Activated CD4-positive, alpha-beta T cell treated with anti-CD3 and anti-CD28 coated beads for 4 hours (primary cell): ENCODE data around the gene BLOC1S6.
"Not testable (repeated sequence)": the region's sequence is repeated elsewhere in the genome, so short reads cannot be mapped to it uniquely, and the experiment has no call there.

ENCODE experiments used
- DNase-seq, 2 donors: peaks; one replicate each; pipeline ENCODE4 v3.0.0-alpha.2; 2020

BLOC1S6 gene

DNA sequence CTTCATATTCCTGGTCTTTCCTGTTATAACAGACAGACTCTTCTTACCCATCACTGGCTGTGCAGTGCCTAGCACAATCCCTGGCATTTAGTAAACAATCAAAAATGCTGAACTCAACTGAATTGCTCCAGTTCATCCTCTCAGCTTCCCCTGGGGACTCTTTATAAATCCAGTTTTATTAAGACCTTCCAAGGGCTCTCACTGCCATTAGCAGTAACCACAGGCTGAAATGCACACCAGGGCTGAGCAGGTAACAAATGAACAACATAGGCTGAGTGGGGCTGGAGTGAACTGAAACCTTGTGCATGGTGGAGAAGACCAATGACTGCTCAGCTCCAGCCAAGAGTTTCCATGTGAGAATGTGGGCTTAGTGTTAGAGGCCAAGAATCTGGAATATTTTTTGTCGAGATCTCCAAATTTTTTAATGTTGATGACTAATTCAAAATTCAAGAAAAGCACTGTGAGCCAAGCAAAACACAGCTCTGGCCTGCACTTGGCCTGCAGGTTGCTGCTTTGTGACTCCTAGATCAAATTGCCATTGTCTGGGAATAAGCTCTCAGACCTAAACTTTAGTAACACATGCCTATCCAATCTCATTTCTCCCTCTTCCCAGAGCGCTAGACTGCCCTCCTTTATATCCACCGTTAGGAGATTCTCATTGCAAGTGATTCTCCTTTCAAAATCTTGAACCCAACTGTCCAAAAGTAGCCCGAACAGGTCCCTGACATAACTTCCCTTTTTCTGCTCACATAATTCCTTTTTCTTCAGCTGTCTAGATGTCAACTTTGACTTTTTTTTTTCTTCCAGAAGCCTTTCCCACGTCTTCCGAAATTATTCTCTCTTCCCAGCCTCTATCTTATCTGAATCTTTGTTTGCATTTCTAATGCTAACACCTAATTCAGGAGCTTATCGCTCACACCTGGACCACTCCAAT, 55.1 kb downstream of the BLOC1S6 start:
- DNase-seq = no peak

DNA sequence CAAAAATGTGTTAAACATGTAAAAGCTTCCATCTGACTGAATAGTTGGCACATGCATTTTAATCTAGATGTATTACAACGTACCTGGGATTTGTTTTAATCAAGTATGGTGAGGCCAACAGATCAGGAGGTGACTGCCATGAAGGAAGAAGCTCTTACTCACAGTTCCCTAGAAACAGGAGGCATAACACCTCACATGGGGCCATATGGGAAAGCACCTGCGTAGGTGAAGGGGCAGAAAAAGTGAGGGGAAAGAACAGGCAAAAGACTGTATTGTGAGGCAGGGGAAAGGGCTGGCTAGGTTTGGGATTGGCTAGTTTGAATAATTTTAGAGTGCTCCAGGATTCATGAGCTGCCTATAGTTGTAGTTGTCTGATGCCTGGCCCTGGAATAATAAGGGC, 57.3 kb downstream of the BLOC1S6 start:
- no peak for DNase-seq

DNA sequence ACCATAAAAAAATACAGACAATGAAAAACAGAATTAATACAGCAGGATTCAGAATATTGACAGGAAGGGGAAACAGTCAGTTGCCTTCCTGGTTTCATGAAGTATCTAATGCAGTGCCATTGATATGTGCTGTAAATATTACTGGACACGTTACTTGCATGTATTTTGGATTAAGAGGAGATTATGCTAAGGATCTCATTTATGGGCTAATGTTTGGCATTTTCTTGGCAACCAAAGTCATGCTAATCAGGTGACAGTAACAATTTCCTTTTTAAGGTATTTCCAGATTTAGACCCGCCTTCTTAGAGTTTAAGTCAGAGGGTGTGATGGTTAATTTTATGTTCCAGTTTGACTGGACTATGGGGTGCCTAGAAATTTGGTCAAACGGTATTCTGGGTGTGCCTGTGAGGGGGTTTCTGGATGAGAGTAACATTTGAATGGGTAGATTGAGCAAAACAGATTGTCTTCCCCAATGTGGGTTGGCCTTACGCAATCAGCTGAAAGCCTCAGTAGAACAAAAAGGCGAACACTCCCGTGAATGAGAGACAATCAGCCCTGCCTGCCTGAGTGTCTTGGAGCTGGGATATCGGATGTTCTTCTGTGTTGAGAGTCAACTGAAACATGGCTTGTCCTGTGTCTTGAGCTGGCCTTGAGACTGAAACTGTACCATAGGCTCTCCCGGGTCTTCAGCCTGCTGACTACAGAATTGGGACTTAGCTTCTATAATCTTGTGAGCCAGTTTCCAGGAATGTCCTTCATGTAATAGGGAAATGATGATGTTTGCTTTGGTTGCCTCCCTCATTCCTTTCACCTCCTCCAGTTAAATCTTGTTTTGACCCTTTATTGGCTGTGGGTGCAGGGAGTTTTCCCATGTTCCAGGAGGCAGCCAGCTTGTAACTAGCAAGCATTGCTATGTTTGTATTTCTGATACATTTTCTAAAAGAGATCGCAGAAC, 58.1 kb downstream of the BLOC1S6 start:
- no peak for DNase-seq

DNA sequence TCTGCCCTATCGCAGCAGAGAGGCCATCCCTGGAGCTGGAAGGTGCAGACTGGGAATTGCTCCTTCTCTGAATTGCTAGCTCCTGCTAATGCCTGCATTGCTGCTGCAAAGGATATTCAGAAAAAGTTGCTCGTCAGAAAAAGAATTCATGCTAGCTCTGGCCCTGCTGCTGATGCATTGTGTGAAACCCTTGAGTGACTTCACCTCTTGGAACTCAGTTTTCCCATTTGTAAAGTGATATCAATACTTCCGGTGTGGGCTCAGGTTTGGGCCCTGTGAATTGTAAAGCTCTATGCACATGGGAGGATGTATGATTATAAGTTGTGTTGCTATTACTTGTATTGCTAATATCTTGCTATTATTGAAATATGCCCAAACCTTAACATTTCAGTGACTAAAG, 59.0 kb downstream of the BLOC1S6 start:
- no peak for DNase-seq

DNA sequence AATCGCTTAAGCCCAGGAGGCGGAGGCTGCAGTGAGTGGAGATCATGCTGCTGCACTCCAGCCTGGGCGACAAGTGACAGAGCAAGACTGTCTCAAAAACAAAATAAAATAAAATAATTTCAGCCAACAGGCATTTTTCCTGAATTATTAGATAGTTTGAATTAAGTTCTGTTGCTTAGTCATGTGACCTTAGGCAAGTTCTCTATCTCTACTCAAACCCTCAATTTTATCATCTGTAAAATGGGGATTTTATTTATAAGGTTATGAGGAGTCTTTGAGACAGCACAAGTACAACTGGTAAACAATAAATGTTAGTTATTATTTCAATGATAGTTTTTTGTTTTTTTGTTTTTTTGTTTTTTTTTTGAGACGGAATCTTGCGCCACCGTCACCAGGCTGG, 60.6 kb downstream of the BLOC1S6 start:
- no peak for DNase-seq

DNA sequence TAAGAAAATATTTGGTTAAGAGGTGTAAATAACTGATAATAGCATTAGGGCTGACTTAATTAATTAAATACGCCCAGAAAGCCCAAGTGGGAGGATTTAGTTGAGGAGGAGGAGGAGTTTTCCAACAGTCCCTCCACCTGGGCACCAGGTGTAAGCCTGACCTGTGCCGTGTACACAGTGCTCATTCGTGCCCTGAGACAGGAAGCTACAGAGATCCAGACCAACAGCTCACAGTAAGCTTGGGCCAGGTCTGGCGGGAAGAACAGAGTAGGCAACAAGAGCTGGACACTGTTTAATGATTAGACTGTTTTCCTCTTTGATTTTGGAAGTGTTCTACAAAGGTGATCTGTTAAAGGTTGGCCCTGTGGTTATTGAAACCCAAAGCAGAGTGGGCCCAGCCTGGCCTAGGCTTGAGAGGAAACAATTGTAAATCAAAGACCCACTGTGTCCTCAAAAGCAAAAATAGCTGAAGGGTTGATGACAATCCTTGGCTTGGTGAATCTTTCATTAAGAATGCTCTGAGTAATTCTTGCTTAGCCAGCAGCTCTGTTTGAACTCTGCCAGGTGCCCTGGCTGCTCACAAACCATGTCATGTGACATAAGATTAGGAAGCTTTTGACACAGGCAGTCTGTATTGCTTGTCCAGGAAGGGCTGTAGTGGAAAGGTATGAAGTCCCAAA, 61.5 kb downstream of the BLOC1S6 start:
- DNase-seq = no peak

DNA sequence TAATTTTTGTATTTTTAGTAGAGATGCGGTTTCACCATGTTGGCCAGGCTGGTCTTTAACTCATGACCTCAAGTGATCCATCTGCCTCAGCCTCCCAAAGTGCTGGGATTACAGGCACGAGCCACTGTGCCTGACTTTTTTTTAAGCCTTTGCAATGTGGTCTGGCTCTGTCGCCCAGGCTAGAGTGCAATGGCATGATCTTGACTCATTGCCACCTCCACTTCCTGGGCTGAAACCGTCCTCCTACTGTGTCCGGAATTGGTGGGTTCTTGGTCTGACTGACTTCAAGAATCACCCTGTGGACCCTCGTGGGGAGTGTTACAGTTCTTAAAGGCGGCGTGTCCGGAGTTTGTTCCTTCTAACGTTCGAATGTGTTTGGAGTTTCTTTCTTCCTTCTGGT, 62.8 kb downstream of the BLOC1S6 start:
- not testable (repeated sequence) for DNase-seq

DNA sequence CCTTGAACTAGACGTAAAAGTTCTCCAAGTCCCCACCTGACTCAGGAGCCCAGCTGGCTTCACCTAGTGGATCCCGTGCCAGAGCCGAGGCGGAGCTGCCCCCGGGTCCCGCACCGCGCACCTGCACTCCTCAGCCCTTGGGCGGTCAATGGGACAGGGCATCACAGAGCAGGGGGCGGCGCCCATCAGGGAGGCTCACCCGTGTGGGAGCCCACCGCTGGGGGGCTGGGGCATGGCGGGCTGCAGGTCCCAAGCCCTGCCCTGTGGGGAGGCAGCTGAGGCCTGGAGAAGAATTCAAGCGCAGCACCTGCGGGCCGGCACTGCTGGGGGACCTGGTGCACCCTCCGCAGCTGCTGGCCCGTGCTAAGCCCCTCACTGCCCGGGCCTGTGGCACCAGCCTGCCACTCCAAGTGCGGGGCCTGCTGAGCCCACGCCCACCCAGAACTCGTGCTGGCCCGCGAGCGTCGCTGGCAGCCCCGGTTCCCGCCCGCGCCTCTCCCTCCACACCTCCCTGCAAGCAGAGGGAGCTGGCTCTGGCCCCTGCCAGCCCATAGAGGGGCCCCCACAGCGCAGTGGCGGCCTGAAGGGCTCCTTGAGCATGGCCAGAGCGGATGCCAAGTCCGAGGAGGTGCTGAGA, 63.8 kb downstream of the BLOC1S6 start:
- DNase-seq = no peak

DNA sequence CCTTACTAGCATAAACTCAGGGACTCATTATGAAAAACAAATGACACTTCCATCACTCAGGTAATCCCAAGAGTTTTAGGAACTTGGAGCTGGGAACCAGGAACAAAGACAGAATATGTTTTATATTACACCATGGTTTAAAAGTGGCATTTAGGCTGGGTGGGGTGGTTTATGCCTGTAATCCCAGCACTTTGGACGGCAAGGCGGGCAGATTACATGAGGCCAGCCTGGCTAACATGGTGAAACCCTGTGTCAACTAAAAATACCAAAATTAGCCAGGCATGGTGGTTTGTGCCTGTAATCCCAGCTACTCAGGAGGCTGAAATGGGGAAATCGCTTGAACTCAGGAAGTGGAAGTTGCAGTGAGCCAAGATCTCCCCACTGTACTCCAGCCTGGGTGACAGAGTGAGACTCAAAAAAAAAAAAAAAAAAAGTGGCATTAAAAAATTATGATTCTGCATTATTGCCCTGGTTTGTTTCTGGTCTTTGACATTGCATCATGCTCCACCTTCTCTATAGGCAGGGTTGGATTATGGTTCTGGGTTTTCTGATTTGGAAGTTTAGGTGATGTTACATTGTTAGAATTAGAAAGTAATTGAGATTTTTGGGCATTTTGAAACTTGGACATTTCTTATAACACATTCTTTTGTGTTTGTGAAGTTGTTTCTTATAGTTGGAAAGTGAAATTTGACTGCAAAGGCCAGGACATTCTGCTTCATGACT, 66.7 kb downstream of the BLOC1S6 start:
- DNase-seq = no peak

DNA sequence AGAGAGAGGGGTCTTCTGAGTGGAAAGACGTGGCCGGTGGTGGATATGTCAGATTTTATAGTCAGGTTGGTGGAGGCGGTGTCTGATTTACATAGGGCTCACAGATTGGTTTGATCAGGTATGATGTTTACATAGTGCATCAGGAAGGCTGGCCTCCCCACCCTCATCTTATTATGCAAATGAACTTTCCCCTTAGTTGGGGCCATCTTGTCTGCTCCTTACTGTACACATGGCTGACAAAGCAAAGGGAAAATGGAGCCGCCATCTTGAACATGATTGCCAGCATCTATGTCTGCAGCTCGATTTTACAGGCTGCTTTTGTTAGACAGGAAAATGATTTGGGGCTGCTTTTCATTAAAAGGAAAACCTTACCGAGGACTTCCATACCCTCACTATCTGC, 67.6 kb downstream of the BLOC1S6 start:
- no peak for DNase-seq

DNA sequence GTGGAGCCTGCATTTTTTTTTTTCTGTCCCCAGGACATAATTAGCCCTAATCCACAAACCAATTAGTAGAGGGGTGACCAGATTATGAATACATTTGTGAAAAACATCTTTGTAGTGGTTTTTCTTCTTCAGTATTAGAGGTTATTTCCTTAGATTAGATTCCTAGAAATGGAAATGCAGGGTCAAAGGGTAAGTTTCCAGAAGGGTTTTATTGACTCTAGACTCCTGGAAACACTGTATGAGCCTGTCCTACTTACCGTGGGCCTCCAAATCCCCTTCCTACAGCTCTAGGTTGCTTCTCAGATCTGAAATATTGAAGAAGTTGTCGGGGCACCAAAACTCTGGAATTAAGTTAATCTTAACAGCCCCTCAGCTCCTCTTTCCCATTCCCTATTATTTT, 70.1 kb downstream of the BLOC1S6 start:
- DNase-seq = no peak

DNA sequence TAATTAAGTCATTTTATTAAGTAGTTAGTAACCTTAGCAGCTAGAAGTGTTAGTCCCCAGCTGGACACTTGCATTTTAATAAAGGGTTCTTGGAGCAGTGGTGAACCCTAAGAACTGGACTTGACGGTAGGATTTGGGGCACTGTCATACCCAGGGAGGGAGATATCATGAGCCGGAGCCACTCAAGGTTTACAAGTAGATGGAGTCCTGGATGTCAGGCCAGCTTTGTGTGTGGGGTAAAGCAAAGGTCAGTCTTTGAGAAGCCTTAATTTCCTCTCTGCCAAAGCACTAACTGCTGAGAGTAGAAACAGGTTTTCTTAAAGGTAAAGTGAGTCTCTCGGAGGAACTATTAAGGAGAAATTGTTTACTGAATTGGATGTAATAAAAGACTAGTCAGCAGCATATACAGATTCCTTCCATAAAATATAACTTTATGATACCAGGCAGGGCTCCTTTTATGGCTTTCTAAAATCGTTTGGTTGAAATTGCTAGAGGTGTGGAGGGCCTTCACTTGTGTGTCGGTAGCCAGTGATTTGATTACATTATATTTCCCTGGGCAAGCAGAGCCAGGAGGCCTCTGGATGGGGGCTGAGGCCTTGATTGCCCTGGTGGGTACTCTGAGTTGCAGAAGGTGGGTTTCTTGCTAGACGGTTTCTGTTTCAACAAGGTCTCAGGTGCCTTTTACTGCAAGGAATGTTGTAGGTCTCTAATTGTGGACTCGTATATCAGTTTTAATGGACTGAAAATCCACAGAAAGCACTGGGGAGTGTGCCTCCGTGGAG, 70.8 kb downstream of the BLOC1S6 start:
- DNase-seq = no peak
